Spleen (tissue), 11 donors: ENCODE data around the gene RFTN1. TPM values are rescaled to one million over a fixed set of nuclear protein-coding genes. Genes with fewer than 3 reads are reported as not detected.
A peak's percentile ranks its signal among the peaks of the same experiment; 100 is the strongest.

Source experiments
- DNase-seq: peaks from one replicate; pipeline ENCODE4 v3.0.0-alpha.2; 2020
- H3K27ac ChIP-seq, 8 donors: fragments of 200-600 bp; sonication (generic) in 7 of 8; 1 replicate in 4 of 8; 2 replicates in 4 of 8; pipeline versions ENCODE4 v1.5.0 to v1.8.0; 2016 to 2021; ENCODE audit warnings: inconsistent platforms in 4 of 8, mild to moderate bottlenecking in 4 of 8, moderate library complexity in 1 of 8
- H3K27me3 ChIP-seq, 7 donors: fragments of 200-600 bp; sonication (generic) in 6 of 7; replicated peaks in 1 of 7; 1 replicate in 4 of 7; 2 replicates in 3 of 7; pipeline versions ENCODE4 v1.5.0 to v1.8.0; 2016 to 2021; ENCODE audit warnings: inconsistent platforms in 3 of 7, mild to moderate bottlenecking in 1 of 7
- H3K36me3 ChIP-seq, 6 donors: fragments of 200-600 bp; sonication (generic) in 5 of 6; 1 replicate in 4 of 6; 2 replicates in 2 of 6; pipeline versions ENCODE4 v1.5.0 to v1.8.0; 2016 to 2021; ENCODE audit warnings: inconsistent platforms in 2 of 6
- H3K4me1 ChIP-seq, 6 donors: fragments of 200-600 bp; sonication (generic) in 5 of 6; 1 replicate in 3 of 6; 2 replicates in 3 of 6; pipeline versions ENCODE4 v1.5.0 to v1.8.0; 2016 to 2021; ENCODE audit warnings: inconsistent platforms in 3 of 6
- H3K4me3 ChIP-seq, 8 donors: fragments of 200-600 bp; sonication (generic) in 7 of 8; 1 replicate in 4 of 8; 2 replicates in 4 of 8; pipeline versions ENCODE4 v1.5.0 to v1.8.0; 2016 to 2021; ENCODE audit warnings: inconsistent platforms in 4 of 8, mild to moderate bottlenecking in 4 of 8, moderate library complexity in 2 of 8
- H3K9me3 ChIP-seq, 8 donors: fragments of 200-600 bp; sonication (generic) in 7 of 8; 1 replicate in 4 of 8; 2 replicates in 4 of 8; pipeline versions ENCODE4 v1.5.0 to v1.8.0; 2016 to 2021; ENCODE audit warnings: inconsistent platforms in 4 of 8
- CTCF ChIP-seq, 11 experiments: fragments of 200-600 bp in 7 of 11; fragments of 450-650 bp in 4 of 11; sonication (generic) in 4 of 11; IDR thresholded peaks in 8 of 11; conservative IDR thresholded peaks in 3 of 11; 1 replicate in 7 of 11; 2 replicates in 4 of 11; pipeline versions ENCODE4 v1.4.0 to v1.8.0; 2016 to 2021; ENCODE audit warnings: antibody characterized with exemption in 11 of 11, inconsistent platforms in 4 of 11, mild to moderate bottlenecking in 1 of 11
- POLR2A ChIP-seq, 3 donors: fragments of 450-650 bp; IDR thresholded peaks; one replicate each; pipeline ENCODE4 v1.5.1; 2017; ENCODE audit warnings: antibody characterized with exemption in 3 of 3, mild to moderate bottlenecking in 1 of 3
- POLR2AphosphoS5 ChIP-seq, 3 donors: sonication (generic); formaldehyde crosslinking; IDR thresholded peaks; one replicate each; pipeline ENCODE4 v1.5.1; 2017; ENCODE audit warnings: antibody characterized with exemption in 3 of 3
- WGBS, 5 donors: extraction: QIAGEN DNeasy Blood & Tissue Kit in 3 of 5; methylation state at CpG; one replicate each; pipeline versions ENCODE4 v1.1.5 to v1.1.7; 2013 to 2018; 5-methylcytosine and 5-hydroxymethylcytosine counted together
- intact Hi-C: fragments of 100-400 bp; cut with DNase I; formaldehyde crosslinking; loops from one replicate; pipeline ENCODE4 v1.15.0; 2023; ENCODE audit warnings: low total_unique reads
- polyA plus RNA-seq, 3 donors: library from polyadenylated mRNA; stranded (reverse); fragments of 200-250 nt; gene quantifications; one replicate each; pipeline ENCODE4 v1.2.1, GENCODE V29; 2013
- total RNA-seq, 7 donors: library from RNA; depleted of rRNA in 3 of 7; stranded (reverse); fragments of >200 nt in 3 of 7; fragmentation: NEBNext Ultra II Directional in 4 of 7; extraction: Animal tissue kit (Norgen Biotek cat#: 25700) in 4 of 7; gene quantifications; one replicate each; pipeline versions ENCODE4 v1.1.0 to v1.2.1, GENCODE V29; 2016 to 2021
- donor health status: healthy with polysubstance abuse.
- donor health status: DM: no; HTN: no; CAD: no; lungs with moderate emphysema.
- donor health status: DM: no; HTN: no; CAD: no.
- donor health status: Bipolar disorder and iron deficiency.
- donor health status: healthy.
- donor health status: DM: no; HTN: no; CAD: no.
- donor health status: DM: yes; HTN: yes; CAD: no.

RFTN1 gene
- total and polyA plus RNA-seq, 10 donors: 30.4 to 106 (median 75.3) TPM

DNA sequence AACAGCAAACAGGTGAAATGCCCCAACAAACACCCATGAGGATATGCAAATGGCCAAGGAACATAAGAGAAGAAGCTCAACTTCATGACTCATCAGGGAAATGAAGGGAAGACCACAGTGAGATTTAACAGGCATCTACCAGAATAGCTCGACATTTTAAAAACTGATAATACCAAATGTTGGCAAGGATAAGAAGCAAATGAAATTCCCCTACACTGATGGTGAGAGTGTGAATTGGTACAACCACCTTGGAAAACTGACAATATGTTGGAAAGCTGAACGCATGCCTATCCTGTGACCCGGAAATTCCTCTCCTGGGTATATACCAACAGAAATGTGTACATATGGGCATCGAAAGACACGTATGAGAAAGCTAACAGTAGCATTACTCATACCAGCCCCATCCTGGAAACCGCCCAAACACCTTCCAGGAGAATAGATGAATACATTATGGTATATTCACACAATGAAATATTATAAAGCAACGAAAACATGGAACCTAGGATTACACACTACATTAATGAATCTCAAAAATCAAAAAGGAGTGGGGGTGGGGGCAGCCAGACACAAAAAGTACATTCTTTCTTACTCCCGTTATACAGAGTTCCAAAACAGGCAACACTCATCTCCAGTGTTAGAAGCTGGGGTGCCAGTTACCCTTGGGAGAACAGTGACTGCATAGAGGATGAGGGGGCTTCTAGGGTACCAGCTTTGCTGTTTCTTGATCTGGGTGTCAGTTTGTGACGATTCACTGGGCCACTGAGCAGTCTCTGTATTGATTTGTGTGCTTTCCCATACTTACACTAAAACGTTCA is 16.9 kb downstream of the RFTN1 start:
- Histone ChIP-seq H3K36me3 (peaks cover 0 to 27% (median 13%) of the 10 kb centered on the region in 6 donors), H3K27ac (peak overlapping the region in 1 of 8 donors; percentile 21), H3K4me3 (no peak overlapping the region), H3K4me1 (peaks cover 27 to 74% (median 39%) of the 10 kb centered on the region in 6 donors), H3K9me3 (peaks cover 0 to 7% (median 0%) of the 10 kb centered on the region in 8 donors), H3K27me3 (no peaks in the 10 kb centered on the region)
- intact Hi-C loops: no loop called here
- WGBS, 5 donors: 70 to 85% (median 81%) methylated on average over 10 of the region's 10 CpGs
- TF ChIP-seq POLR2AphosphoS5 (IDR thresholded peaks at IDR 0.05) (no peak), CTCF (IDR thresholded peaks at IDR 0.05 in 8 of 11, conservative IDR thresholded peaks at IDR 0.05 in 3 of 11) (no peak), POLR2A (IDR thresholded peaks at IDR 0.05) (no peak)
- DNase-seq: no peak

- TF ChIP-seq CTCF (IDR thresholded peaks at IDR 0.05 in 8 of 11, conservative IDR thresholded peaks at IDR 0.05 in 3 of 11) (no peak), POLR2A (IDR thresholded peaks at IDR 0.05) (no peak), POLR2AphosphoS5 (IDR thresholded peaks at IDR 0.05) (no peak)
- Histone ChIP-seq H3K36me3 (peaks cover 0 to 33% (median 16%) of the 10 kb centered on the region in 6 donors), H3K9me3 (peaks cover 0 to 7% (median 0%) of the 10 kb centered on the region in 8 donors), H3K27me3 (no peaks in the 10 kb centered on the region), H3K27ac (peak overlapping the region in 1 of 8 donors; percentile 18), H3K4me1 (peaks cover 23 to 69% (median 39%) of the 10 kb centered on the region in 6 donors), H3K4me3 (no peak overlapping the region)
- DNase-seq: no peak
- WGBS, 5 donors: 70 to 75% (median 72%) methylated on average over 2 of the region's 2 CpGs
- intact Hi-C loops: no loop called here
Observed at GRCh38 chr3:16496008-16496407, 17.5 kb downstream of the RFTN1 start.

GRCh38 chr3:16494814-16495431 is 18.6 kb downstream of the RFTN1 start:
- Histone ChIP-seq H3K4me1 (peaks cover 23 to 71% (median 42%) of the 10 kb centered on the region in 6 donors), H3K27ac (peak overlapping the region in 3 of 8 donors; percentile 10 to 25 (median 18)), H3K4me3 (no peak overlapping the region), H3K27me3 (no peaks in the 10 kb centered on the region), H3K9me3 (peaks cover 0 to 7% (median 0%) of the 10 kb centered on the region in 8 donors), H3K36me3 (peaks cover 0 to 36% (median 13%) of the 10 kb centered on the region in 6 donors)
- intact Hi-C loops: no loop called here
- DNase-seq: no peak
- 25 to 44% (median 36%) methylated on average over 9 of the region's 9 CpGs for WGBS, 5 donors
- TF ChIP-seq POLR2A (IDR thresholded peaks at IDR 0.05) (no peak), POLR2AphosphoS5 (IDR thresholded peaks at IDR 0.05) (no peak), CTCF (IDR thresholded peaks at IDR 0.05 in 8 of 11, conservative IDR thresholded peaks at IDR 0.05 in 3 of 11) (no peak)

DNA sequence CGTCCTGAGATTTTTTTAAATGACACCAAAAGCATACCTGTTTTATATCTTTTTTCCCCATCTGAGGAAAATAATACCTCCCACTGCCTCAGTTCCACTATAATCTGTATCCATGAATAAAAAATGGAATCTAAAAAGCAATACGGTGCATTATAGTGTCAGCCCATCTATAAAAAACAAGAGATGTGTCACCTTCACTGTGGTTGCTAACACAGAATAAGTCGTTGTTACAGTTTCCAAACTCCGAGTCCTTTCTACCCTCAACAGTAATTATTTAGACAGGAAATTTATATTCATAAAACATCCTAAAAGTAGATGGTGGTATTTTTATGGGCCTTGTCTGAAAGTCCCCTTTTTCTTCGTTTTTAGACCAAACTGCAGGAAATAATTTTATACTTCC is 19.4 kb downstream of the RFTN1 start:
- Histone ChIP-seq H3K27ac (peak overlapping the region in 1 of 8 donors; percentile 18), H3K4me3 (no peak overlapping the region), H3K4me1 (peaks cover 23 to 66% (median 41%) of the 10 kb centered on the region in 6 donors), H3K9me3 (peaks cover 0 to under 1% (median 0%) of the 10 kb centered on the region in 8 donors), H3K36me3 (peaks cover 0 to 44% (median 13%) of the 10 kb centered on the region in 6 donors), H3K27me3 (no peaks in the 10 kb centered on the region)
- DNase-seq: no peak
- WGBS, 5 donors: 58 to 72% (median 69%) methylated on average over 5 of the region's 5 CpGs
- TF ChIP-seq CTCF (IDR thresholded peaks at IDR 0.05 in 8 of 11, conservative IDR thresholded peaks at IDR 0.05 in 3 of 11) (no peak), POLR2A (IDR thresholded peaks at IDR 0.05) (no peak), POLR2AphosphoS5 (IDR thresholded peaks at IDR 0.05) (no peak)
- intact Hi-C loops: no loop called here
